HG03469 (cell line): ENCODE results near the gene ZDHHC13.
"Not testable (repeated sequence)": the region's sequence is repeated elsewhere in the genome, so short reads cannot be mapped to it uniquely, and the experiment has no call there.

Experiments used
- ATAC-seq: cut with Tn5 transposase; IDR thresholded peaks from one replicate; pipeline ENCODE4 v1.9.1; 2021; ENCODE audit warnings: mild to moderate bottlenecking, moderate library complexity, moderate number of reproducible peaks; ENCODE audit not compliant: unreplicated experiment

Gene ZDHHC13

GRCh38 chr11:19094859-19095258 is 22.1 kb upstream of the ZDHHC13 start:
- ATAC-seq: no peak

- no peak for ATAC-seq
Observed at GRCh38 chr11:19099093-19099492, 17.9 kb upstream of the ZDHHC13 start.

- no peak for ATAC-seq
Observed at GRCh38 chr11:19100885-19101284, 16.1 kb upstream of the ZDHHC13 start.

- no peak for ATAC-seq
Observed at GRCh38 chr11:19101796-19102520, 15.0 kb upstream of the ZDHHC13 start.

DNA sequence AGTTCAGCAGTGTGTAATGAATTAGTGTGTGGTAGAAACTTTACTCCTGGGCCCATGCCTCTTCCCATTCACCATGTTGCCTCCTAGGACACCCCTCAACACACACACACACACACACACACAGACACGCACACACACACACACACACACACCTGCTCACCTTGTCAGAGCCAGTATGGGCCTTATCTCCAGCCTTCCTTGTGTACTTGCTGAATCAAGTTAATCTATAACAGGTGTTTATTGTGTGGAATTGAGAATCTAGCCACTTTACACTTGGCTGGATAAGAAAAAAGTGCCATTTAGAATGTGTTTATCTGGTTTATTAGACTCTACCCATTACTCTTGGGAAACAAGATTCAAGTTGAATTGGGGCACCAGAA is 14.5 kb upstream of the ZDHHC13 start:
- no peak for ATAC-seq

DNA sequence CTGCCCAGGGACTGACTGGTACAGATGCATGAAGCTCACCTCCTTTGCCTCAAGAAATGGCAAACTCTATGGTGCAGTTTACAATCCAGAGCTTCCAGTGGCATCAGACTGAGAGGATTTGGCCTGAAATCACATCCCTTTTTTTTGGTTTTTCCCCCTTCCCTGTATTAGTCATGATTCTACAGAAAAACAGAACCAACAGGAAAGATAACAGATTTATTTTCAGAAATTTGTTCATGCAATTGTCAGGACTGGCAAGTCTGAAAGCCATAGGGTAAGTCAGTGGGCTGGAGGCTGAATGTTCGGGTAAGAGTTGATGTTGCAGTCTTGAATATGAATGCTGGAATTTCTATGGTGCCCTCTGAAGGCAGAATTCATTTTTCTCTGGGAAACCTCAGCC is 12.0 kb upstream of the ZDHHC13 start:
- no peak for ATAC-seq

DNA sequence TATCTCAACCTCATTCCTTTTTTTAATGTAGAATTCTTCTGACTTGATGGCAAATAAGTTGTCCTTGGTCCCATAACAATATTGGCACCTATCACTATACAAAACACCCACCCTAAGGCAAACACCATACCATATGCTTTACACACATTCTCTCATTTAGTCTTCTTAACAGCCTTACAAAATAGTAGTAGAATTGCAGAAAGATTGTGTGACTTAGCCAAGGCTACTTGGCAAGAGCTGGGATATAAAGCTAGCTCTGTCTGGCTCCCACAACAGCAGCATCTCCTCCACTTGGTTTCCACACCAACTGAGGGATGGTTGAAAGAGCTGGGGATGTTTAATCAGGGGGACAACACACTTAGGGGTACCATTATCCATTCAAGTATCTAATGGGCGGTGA is 9.8 kb upstream of the ZDHHC13 start:
- no peak for ATAC-seq

DNA sequence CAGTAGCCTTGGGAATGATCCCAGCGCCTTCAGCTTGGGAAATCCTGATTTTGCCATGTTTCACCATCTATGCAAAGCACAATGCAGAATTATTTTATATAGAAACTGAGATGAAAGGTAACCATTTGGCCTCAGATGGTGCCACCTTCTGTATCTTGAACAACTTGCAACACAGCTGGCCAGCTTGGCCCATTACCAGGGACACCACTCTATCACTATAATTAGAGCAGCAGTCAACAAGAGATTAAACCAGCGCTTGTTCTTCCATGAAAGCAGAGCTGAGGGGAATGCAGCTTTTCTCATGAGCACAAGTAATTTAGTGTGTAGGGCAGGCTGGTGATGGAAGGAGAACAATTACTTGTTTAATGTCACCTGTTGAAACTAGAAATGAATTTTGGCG is 6.7 kb upstream of the ZDHHC13 start:
- ATAC-seq: no peak

DNA sequence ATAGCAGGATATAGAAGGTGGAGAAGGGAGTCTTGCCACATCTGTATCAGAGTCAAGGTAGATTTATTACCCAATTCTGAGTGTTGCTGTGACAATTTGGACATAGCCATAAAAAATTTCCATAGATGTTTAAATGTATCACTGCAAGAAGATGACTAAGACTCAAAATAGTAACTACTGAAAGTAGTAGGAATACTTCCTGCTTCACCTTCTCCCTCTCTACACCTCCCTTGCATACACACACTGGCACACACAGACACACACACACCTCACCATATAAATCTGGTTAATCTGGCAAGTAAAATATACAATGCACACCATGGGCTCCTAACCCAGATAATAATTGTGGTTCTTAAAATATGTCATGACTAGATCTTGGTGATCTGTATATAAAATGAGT is 5.2 kb upstream of the ZDHHC13 start:
- ATAC-seq: no peak

GRCh38 chr11:19116276-19116970 is 545 bp upstream of the ZDHHC13 start:
- ATAC-seq: no peak

DNA sequence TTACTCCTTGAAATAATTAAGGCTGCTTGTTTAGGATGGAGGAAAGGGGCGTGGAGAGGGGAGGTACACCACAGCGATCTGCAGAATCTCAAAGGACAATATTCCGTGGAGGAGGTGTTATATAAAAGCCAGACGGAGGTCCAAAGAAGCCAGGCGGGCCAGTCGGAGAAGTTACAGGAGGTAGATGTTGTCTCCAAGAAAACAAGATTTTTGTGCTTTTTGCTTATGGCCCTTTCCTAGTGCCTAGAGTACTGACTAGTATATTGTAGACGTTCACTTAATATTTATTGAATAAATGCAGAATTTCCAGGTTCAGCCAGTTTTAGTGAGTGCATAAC is 761 bp downstream of the ZDHHC13 start:
- ATAC-seq: no peak

- no peak for ATAC-seq
Observed at GRCh38 chr11:19121646-19122045, 4.7 kb downstream of the ZDHHC13 start.

- ATAC-seq: no peak
Observed at GRCh38 chr11:19122960-19123615, 6.1 kb downstream of the ZDHHC13 start.

DNA sequence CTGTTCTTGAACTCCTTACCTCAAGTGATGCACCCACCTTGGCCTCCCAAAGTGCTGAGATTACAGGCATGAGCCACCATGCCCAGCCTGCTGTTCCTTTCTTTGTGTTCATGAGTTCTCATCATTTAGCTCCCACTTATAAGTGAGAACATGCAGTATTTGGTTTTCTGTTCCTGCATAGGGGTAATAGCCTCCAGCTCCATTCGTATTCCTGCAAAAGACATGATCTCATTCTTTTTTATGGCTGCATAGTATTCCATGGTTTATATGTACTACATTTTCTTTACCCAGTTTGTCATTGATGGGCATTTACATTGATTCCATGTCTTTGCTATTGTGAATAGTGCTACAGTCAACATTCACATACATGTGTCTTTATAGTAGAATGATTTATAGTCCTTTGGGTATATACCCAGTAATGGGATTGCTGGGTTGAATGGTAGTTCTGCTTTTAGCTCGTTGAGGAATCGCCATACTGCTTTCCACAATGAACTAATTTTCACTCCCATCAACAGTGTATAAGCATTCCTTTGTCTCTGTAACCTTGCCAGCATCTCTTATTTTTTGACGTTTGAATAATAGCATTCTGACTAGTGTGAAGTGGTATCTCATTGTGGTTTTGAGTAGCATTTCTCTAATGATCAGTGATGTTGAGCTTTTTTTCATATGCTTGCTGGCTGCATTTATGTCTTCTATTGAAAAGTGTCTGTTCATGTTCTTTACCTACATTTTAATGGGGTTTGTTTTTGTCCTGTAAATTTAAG is 9.8 kb downstream of the ZDHHC13 start:
- not testable (repeated sequence) for ATAC-seq

DNA sequence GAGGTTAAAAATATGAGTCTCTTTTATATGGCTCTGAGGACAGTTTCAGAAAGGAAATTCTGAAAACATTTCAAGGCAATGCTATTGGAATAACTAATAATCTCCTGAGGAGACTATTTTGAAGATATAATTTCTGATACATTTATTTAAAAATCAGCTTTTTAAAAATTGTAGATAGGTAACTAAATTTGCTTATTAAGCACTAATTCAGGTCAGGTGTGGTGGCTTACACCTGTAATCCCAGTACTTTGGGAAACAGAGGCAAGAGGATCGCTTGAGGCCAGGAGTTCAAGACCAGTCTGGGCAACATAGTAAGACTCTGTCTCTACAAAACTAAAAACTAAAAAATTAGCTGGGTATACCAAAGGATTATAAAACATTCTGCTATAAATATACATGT is 17.0 kb downstream of the ZDHHC13 start:
- ATAC-seq: no peak

- ATAC-seq: not testable (repeated sequence)
Observed at GRCh38 chr11:19136884-19137283, 19.9 kb downstream of the ZDHHC13 start.

- no peak for ATAC-seq
Observed at GRCh38 chr11:19145319-19145718, 28.4 kb downstream of the ZDHHC13 start.

DNA sequence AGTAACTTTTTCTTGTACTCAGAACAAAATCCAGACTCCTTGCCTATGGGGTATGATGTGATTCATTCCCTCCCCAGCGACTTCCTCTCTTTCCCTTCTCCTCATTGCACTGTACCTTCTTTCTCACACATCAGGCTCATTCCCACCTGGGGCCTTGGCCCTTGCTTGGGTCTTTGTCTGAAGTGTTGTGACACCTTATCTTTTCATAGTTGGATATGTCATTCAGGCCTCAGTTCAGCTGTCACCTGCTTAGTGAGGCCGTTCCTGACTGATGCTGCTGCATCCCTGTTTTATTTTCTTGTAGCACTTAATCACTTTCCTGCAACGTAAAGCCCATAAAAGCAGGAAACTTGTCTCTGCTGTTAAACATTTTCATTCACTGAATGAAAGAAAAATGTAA is 39.9 kb downstream of the ZDHHC13 start:
- ATAC-seq: no peak

GRCh38 chr11:19160847-19161246 is 43.9 kb downstream of the ZDHHC13 start:
- no peak for ATAC-seq

GRCh38 chr11:19161651-19162050 is 44.7 kb downstream of the ZDHHC13 start:
- no peak for ATAC-seq

DNA sequence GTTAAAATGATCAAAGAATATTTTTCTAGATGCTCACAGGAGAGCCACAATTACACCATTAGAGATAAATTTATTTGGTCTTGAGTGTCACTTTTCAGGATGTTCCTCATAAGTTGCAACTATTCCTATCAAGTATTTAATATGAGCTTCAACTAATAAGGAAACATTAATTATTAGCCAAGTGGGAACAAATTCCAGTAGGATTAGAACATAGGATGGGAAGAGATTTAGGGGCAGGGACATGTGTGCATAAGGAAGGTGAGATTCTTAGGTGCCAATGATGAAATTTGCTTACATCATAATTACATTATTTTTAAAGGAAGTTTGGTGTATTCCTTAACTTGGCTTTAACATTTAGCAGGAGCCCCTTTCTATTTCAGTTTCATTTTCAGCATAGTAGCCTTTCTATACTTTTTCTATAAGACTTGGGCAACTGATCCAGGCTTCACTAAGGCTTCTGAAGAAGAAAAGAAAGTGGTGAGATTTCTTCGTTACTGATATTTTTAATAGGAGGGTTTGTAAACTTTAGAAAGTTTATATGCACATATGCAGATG is 46.1 kb downstream of the ZDHHC13 start:
- ATAC-seq: no peak
